HCT116 (cell line): ENCODE measurements around the gene SUCLG1. TPM values are rescaled to one million over a fixed set of nuclear protein-coding genes. Genes with fewer than 3 reads are reported as not detected.
A peak's percentile ranks its signal among the peaks of the same experiment; 100 is the strongest.

Source experiments
- ATAC-seq: fragments of 200-7000 bp; cut with Tn5 transposase; 2 replicates; pipeline ENCODE4 v1.9.1; 2020; ENCODE audit warnings: mild to moderate bottlenecking, moderate library complexity
- BruUV-seq: library from RNA; stranded (reverse); fragments of 400-500 nt; replicated peaks from 2 replicates; lab custom pipeline; 2021; lab: Mats Ljungman, UMichigan
- CTCF ChIA-PET: fragments of 300-600 bp; sonication (Branson Sonifier 250); formaldehyde crosslinking; loops from one replicate; lab custom pipeline; 2021; ENCODE audit warnings: antibody characterized with exemption; lab: Charles Lee
- POLR2A ChIA-PET: fragments of 300-600, 350-600 bp; sonication (Branson Sonifier 250); formaldehyde crosslinking; loops from one replicate; lab custom pipeline; 2021; ENCODE audit warnings: antibody characterized with exemption; lab: Charles Lee
- RAD21 ChIA-PET, 2 experiments: fragments of 300-600 bp; sonication (Branson Sonifier 250); formaldehyde crosslinking; loops; one replicate each; lab custom pipeline; 2023; ENCODE audit warnings: low total read pairs in 2 of 2; ENCODE audit not compliant: uncharacterized antibody in 2 of 2, unreplicated experiment in 2 of 2, low non-redundant PET in 1 of 2; lab: Charles Lee
- DNase-seq: peaks from one replicate; pipeline ENCODE4 v3.0.0-alpha.2; 2010; ENCODE audit warnings: low read depth, low spot score
- H2AFZ ChIP-seq: fragments of 200-600 bp; shearing (Covaris generic), sonication (generic); 2 replicates; pipeline ENCODE4 v1.6.1; 2017; ENCODE audit warnings: low read depth, mixed run types, mixed read lengths, antibody characterized with exemption, low read length; ENCODE audit not compliant: poor library complexity, severe bottlenecking
- H3K27ac ChIP-seq: 2 replicates; pipeline ENCODE4 v1.5.1; 2012; ENCODE audit warnings: low read depth, low read length
- H3K27me3 ChIP-seq: fragments of 200-600 bp; sonication (generic); 2 replicates; pipeline ENCODE4 v1.6.1; 2016; ENCODE audit warnings: mixed run types, low read length, mixed read lengths; ENCODE audit not compliant: insufficient read depth
- H3K36me3 ChIP-seq, 2 experiments: fragments of 200-500 bp in 1 of 2; fragments of 200-600 bp in 1 of 2; sonication (Bioruptor generic) in 1 of 2; sonication (generic) in 1 of 2; 2 replicates each; pipeline versions ENCODE4 v1.5.1 to v1.6.1; 2014 to 2016; ENCODE audit warnings: low read length in 2 of 2, inconsistent platforms in 1 of 2, mixed read lengths in 1 of 2, mixed run types in 1 of 2; ENCODE audit not compliant: insufficient read depth in 2 of 2, control insufficient read depth in 1 of 2
- H3K4me1 ChIP-seq, 2 experiments: fragments of 200-600 bp in 1 of 2; sonication (generic) in 1 of 2; 2 replicates each; pipeline versions ENCODE4 v1.5.1 to v1.6.1; 2012 to 2017; ENCODE audit warnings: low read length in 2 of 2, inconsistent platforms in 1 of 2, mild to moderate bottlenecking in 1 of 2, mixed read lengths in 1 of 2, mixed run types in 1 of 2, moderate library complexity in 1 of 2; ENCODE audit not compliant: insufficient read depth in 2 of 2, control insufficient read depth in 1 of 2
- H3K4me2 ChIP-seq: fragments of 200-600 bp; sonication (generic); 2 replicates; pipeline ENCODE4 v1.6.1; 2017; ENCODE audit warnings: mixed run types, low read length, mixed read lengths
- H3K4me3 ChIP-seq, 2 experiments: fragments of 200-600 bp in 1 of 2; sonication (generic) in 1 of 2; replicated peaks in 1 of 2; 2 replicates each; pipeline ENCODE4 v1.5.1; 2011 to 2016; ENCODE audit warnings: low read length in 2 of 2, control low read depth in 1 of 2, low read depth in 1 of 2, mild to moderate bottlenecking in 1 of 2, mixed read lengths in 1 of 2, mixed run types in 1 of 2
- H3K79me2 ChIP-seq: fragments of 200-600 bp; sonication (generic); 2 replicates; pipeline ENCODE4 v1.6.1; 2017; ENCODE audit warnings: mild to moderate bottlenecking, mixed run types, low read length, moderate library complexity, mixed read lengths; ENCODE audit not compliant: insufficient read depth
- H3K9ac ChIP-seq: fragments of 200-600 bp; sonication (generic); 2 replicates; pipeline ENCODE4 v1.6.1; 2016; ENCODE audit warnings: low read length, mixed read lengths
- H3K9me2 ChIP-seq: fragments of 200-600 bp; sonication (generic), shearing (Covaris generic); 2 replicates; pipeline ENCODE4 v1.6.1; 2017; ENCODE audit warnings: mixed run types, mild to moderate bottlenecking, moderate library complexity; ENCODE audit not compliant: insufficient read depth
- H3K9me3 ChIP-seq, 2 experiments: fragments of 200-500 bp in 1 of 2; fragments of 200-600 bp in 1 of 2; sonication (Bioruptor generic) in 1 of 2; sonication (generic) in 1 of 2; 2 replicates each; pipeline ENCODE4 v1.6.1; 2014 to 2017; ENCODE audit warnings: low read length in 2 of 2, mixed read lengths in 2 of 2, inconsistent platforms in 1 of 2, low read depth in 1 of 2, mild to moderate bottlenecking in 1 of 2, mixed run types in 1 of 2, moderate library complexity in 1 of 2; ENCODE audit not compliant: control insufficient read depth in 1 of 2, insufficient read depth in 1 of 2
- H4K20me1 ChIP-seq: fragments of 200-600 bp; sonication (generic), shearing (Covaris generic); 2 replicates; pipeline ENCODE4 v1.6.1; 2017; ENCODE audit warnings: mixed run types, mild to moderate bottlenecking, moderate library complexity; ENCODE audit not compliant: insufficient read depth
- CBX3 ChIP-seq: IDR thresholded peaks from 2 replicates; pipeline ENCODE4 v1.6.1; 2012; ENCODE audit warnings: low read depth
- CEBPB ChIP-seq: IDR thresholded peaks from 2 replicates; pipeline ENCODE4 v1.6.1; 2012; ENCODE audit warnings: low read depth
- CTCF ChIP-seq, 3 experiments: fragments of 200-600 bp in 1 of 3; sonication (generic) in 1 of 3; IDR thresholded peaks in 2 of 3; conservative IDR thresholded peaks in 1 of 3; 2 replicates each; pipeline ENCODE4 v1.5.1; 2012 to 2017; ENCODE audit warnings: low read depth in 2 of 3, low read length in 2 of 3, antibody characterized with exemption in 1 of 3, borderline replicate concordance in 1 of 3, control low read depth in 1 of 3, mild to moderate bottlenecking in 1 of 3, mixed read lengths in 1 of 3, mixed run types in 1 of 3, moderate library complexity in 1 of 3; ENCODE audit not compliant: insufficient read depth in 1 of 3
- EZH2 ChIP-seq: fragments of 200-600 bp; sonication (generic); IDR thresholded peaks from 2 replicates; pipeline ENCODE4 v1.6.1; 2017; ENCODE audit warnings: antibody characterized with exemption, mixed run types
- EZH2phosphoT487 ChIP-seq: fragments of 200-600 bp; IDR thresholded peaks from 2 replicates; pipeline ENCODE4 v1.6.1; 2018; ENCODE audit warnings: antibody characterized with exemption, borderline replicate concordance
- JUND ChIP-seq: IDR thresholded peaks from 2 replicates; pipeline ENCODE4 v1.6.1; 2012
- POLR2A ChIP-seq: IDR thresholded peaks from 2 replicates; pipeline ENCODE4 v1.7.0; 2011; ENCODE audit warnings: borderline replicate concordance; ENCODE audit not compliant: insufficient read depth, insufficient read length; ENCODE audit errors: extremely low read depth
- POLR2AphosphoS5 ChIP-seq: IDR thresholded peaks from 2 replicates; pipeline ENCODE4 v1.6.1; 2011; ENCODE audit warnings: mild to moderate bottlenecking, low read depth, low read length, moderate library complexity
- RAD21 ChIP-seq: IDR thresholded peaks from 2 replicates; pipeline ENCODE4 v1.6.1; 2012; ENCODE audit warnings: low read depth, mild to moderate bottlenecking
- SIN3A ChIP-seq: IDR thresholded peaks from 2 replicates; pipeline ENCODE4 v1.6.1; 2012; ENCODE audit warnings: low read depth
- SRF ChIP-seq: IDR thresholded peaks from 2 replicates; pipeline ENCODE4 v1.6.1; 2012; ENCODE audit warnings: low read depth
- TCF7L2 ChIP-seq: IDR thresholded peaks from 2 replicates; pipeline ENCODE4 v1.7.0; 2011; ENCODE audit warnings: borderline replicate concordance, inconsistent platforms; ENCODE audit not compliant: insufficient read depth, insufficient read length; ENCODE audit errors: extremely low read depth
- YY1 ChIP-seq: IDR thresholded peaks from 2 replicates; pipeline ENCODE4 v1.6.1; 2011; ENCODE audit warnings: low read length, low read depth, moderate library complexity, mild to moderate bottlenecking; ENCODE audit not compliant: insufficient replicate concordance; ENCODE audit errors: extremely low read depth
- intact Hi-C: fragments of 100-400 bp; cut with micrococcal nuclease; formaldehyde crosslinking; loops from 2 replicates; pipeline ENCODE4 v1.10.0; 2022
- total RNA-seq: library from RNA; stranded (reverse); gene quantifications from one replicate; pipeline ENCODE4 v1.2.1, GENCODE V29; 2021; ENCODE audit not compliant: unreplicated experiment
- TF ChIP-seq, protein P1 (sequence below): IDR thresholded peaks from 2 replicates; pipeline ENCODE4 v1.6.1; 2011; ENCODE audit warnings: mild to moderate bottlenecking, low read length, moderate library complexity; ENCODE audit not compliant: insufficient replicate concordance; ENCODE audit errors: extremely low read depth

Gene SUCLG1
- total RNA-seq, 1 experiment from 2014 or later: 56.3 TPM

GRCh38 chr2:84492571-84492970 lies 33.5 kb upstream of the SUCLG1 start:
- Histone ChIP-seq H3K9me3 (no peaks in the 10 kb centered on the region), H3K27ac (no peak overlapping the region), H4K20me1 (no peaks in the 10 kb centered on the region), H2AFZ (no peak overlapping the region), H3K4me3 (no peak overlapping the region), H3K4me2 (no peak overlapping the region), H3K4me1 (no peaks in the 10 kb centered on the region; a peak in 1 of 4 replicates), H3K27me3 (no peaks in the 10 kb centered on the region), H3K79me2 (no peaks in the 10 kb centered on the region), H3K36me3 (no peaks in the 10 kb centered on the region), H3K9ac (no peak overlapping the region), H3K9me2 (no peaks in the 10 kb centered on the region)
- TF ChIP-seq RAD21 (peak; percentile 27; the same call in 1 of the 2 replicates), SIN3A (no peak), CTCF (IDR thresholded peaks at IDR 0.05 in 2 of 3, conservative IDR thresholded peaks at IDR 0.05 in 1 of 3; ENCODE audit: borderline replicate concordance in 1 of 3, insufficient read depth in 1 of 3, low read depth in 2 of 3, low read length in 2 of 3) (peak in 2 of 3 experiments; percentile 10 to 34; a peak in 2 of 6 replicates)
- ChIA-PET POLR2A (no interaction called here), CTCF (interaction anchor here (2.0 kb wide), 3 partner anchors 138 to 433 kb away, joined by 6 to 8 read pairs (median 7); no protein-coding TSS in a partner anchor), RAD21 (no interaction called here)
- intact Hi-C loops: no loop called here
- ATAC-seq (no peak), DNase-seq (no peak)
- BruUV-seq: no TSS peak

- H3K27ac ChIP-seq: no peak overlapping the region
- H3K9me3 ChIP-seq: no peaks in the 10 kb centered on the region
- no peaks in the 10 kb centered on the region for H3K9me2 ChIP-seq
- H3K9ac ChIP-seq: no peak overlapping the region
- no peak for DNase-seq
- no peaks in the 10 kb centered on the region for H4K20me1 ChIP-seq
- H3K4me3 ChIP-seq: no peak overlapping the region
- CTCF ChIA-PET: no interaction called here
- H3K27me3 ChIP-seq: no peaks in the 10 kb centered on the region
- POLR2A ChIA-PET: no interaction called here
- no peak for ATAC-seq
- no peak overlapping the region for H2AFZ ChIP-seq
- no peaks in the 10 kb centered on the region for H3K79me2 ChIP-seq
- RAD21 ChIA-PET: no interaction called here
- no peak overlapping the region for H3K4me2 ChIP-seq
- no peaks in the 10 kb centered on the region; a peak in 1 of 4 replicates for H3K4me1 ChIP-seq
- intact Hi-C loops: no loop called here
- TF ChIP-seq TCF7L2 (no peak), POLR2A (no peak), POLR2AphosphoS5 (no peak), SIN3A (no peak), SRF (no peak), EZH2 (no peak), CTCF (IDR thresholded peaks at IDR 0.05 in 2 of 3, conservative IDR thresholded peaks at IDR 0.05 in 1 of 3; ENCODE audit: borderline replicate concordance in 1 of 3, insufficient read depth in 1 of 3, low read depth in 2 of 3, low read length in 2 of 3) (no peak), EZH2phosphoT487 (no peak), JUND (no peak), CBX3 (no peak), CEBPB (no peak), YY1 (no peak)
- TF ChIP-seq, protein P1, sequence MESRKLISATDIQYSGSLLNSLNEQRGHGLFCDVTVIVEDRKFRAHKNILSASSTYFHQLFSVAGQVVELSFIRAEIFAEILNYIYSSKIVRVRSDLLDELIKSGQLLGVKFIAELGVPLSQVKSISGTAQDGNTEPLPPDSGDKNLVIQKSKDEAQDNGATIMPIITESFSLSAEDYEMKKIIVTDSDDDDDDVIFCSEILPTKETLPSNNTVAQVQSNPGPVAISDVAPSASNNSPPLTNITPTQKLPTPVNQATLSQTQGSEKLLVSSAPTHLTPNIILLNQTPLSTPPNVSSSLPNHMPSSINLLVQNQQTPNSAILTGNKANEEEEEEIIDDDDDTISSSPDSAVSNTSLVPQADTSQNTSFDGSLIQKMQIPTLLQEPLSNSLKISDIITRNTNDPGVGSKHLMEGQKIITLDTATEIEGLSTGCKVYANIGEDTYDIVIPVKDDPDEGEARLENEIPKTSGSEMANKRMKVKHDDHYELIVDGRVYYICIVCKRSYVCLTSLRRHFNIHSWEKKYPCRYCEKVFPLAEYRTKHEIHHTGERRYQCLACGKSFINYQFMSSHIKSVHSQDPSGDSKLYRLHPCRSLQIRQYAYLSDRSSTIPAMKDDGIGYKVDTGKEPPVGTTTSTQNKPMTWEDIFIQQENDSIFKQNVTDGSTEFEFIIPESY: no peak
- H3K36me3 ChIP-seq: no peaks in the 10 kb centered on the region
- no TSS peak for BruUV-seq
Measured at GRCh38 chr2:84491741-84492140, 32.7 kb upstream of the SUCLG1 start.
